Measurements from ENCODE around the gene PPARA.

GRCh38 chr22:46171940-46172339 is 21.6 kb downstream of the PPARA start:
- TF ChIP-seq CTCF (IDR thresholded peaks at IDR 0.05) (no peak), POLR2A (IDR thresholded peaks at IDR 0.05) (no peak)
